Esophagus squamous epithelium (tissue), 4 donors: ENCODE results near the gene CCDC8.

ENCODE experiments used
- CTCF ChIP-seq, 6 experiments: fragments of 450-650 bp in 4 of 6; fragments of 200-600 bp in 2 of 6; sonication (generic) in 2 of 6; IDR thresholded peaks; one replicate each; pipeline ENCODE4 v1.5.1; 2016 to 2019; ENCODE audit warnings: antibody characterized with exemption in 6 of 6, mild to moderate bottlenecking in 4 of 6, moderate library complexity in 4 of 6
- POLR2A ChIP-seq, 4 donors: fragments of 450-650 bp; IDR thresholded peaks; one replicate each; pipeline ENCODE4 v1.6.1; 2017; ENCODE audit warnings: antibody characterized with exemption in 4 of 4, mild to moderate bottlenecking in 4 of 4, moderate library complexity in 3 of 4

GRCh38 chr19:46450737-46451136 is 37.4 kb upstream of the CCDC8 start:
- TF ChIP-seq CTCF (IDR thresholded peaks at IDR 0.05) (no peak), POLR2A (IDR thresholded peaks at IDR 0.05) (no peak)
